GM12878 (cell line): ENCODE measurements around the gene IL11. TPM values are rescaled to one million over a fixed set of nuclear protein-coding genes. Genes with fewer than 3 reads are reported as not detected.

ENCODE experiments used
- ATAC-seq: fragments of 200-7000 bp; cut with Tn5 transposase; 3 replicates; pipeline ENCODE4 v1.9.1; 2020; ENCODE audit warnings: mild to moderate bottlenecking, moderate library complexity
- BruUV-seq: library from RNA; stranded (reverse); fragments of 400-500 nt; replicated peaks from 2 replicates; lab custom pipeline; 2021; lab: Mats Ljungman, UMichigan
- CTCF ChIA-PET: fragments of 300-600 bp; sonication (Branson Sonifier 250); formaldehyde crosslinking; extraction: SDS; loops from one replicate; lab custom pipeline; 2021; ENCODE audit warnings: inconsistent platforms; lab: Yijun Ruan, JAX
- POLR2A ChIA-PET: fragments of 350-600 bp; formaldehyde crosslinking; extraction: SDS; loops from one replicate; lab custom pipeline; 2021; ENCODE audit warnings: inconsistent platforms; lab: Charles Lee
- RAD21 ChIA-PET: fragments of 300-600 bp; sonication (Branson Sonifier 250); formaldehyde crosslinking; loops from one replicate; lab custom pipeline; 2023; ENCODE audit warnings: antibody characterized with exemption; ENCODE audit not compliant: unreplicated experiment; lab: Charles Lee
- SMC1A ChIA-PET: fragments of 300-600 bp; sonication (Branson Sonifier 250); formaldehyde crosslinking; loops from one replicate; lab custom pipeline; 2023; ENCODE audit not compliant: unreplicated experiment, uncharacterized antibody; lab: Charles Lee
- DNase-seq: peaks from one replicate; pipeline ENCODE4 v3.0.0-alpha.2; 2011; ENCODE audit warnings: low read depth, low spot score
- FAIRE-seq: peaks from 3 replicates; lab custom pipeline; 2011; peaks lifted over from hg19 to GRCh38; lab: Jason Lieb, UNC
- H2AFZ ChIP-seq: 2 replicates; pipeline ENCODE4 v1.6.0; 2011; ENCODE audit warnings: low read depth, low read length, control low read depth; ENCODE audit not compliant: control insufficient read depth
- H3K27ac ChIP-seq: 2 replicates; pipeline ENCODE4 v1.5.1; 2011; ENCODE audit warnings: control low read depth; ENCODE audit not compliant: control insufficient read depth, insufficient read depth
- H3K27me3 ChIP-seq, 2 experiments: replicated peaks in 1 of 2; 2 replicates each; pipeline versions ENCODE4 v1.6.0 to v1.6.1; 2011; ENCODE audit warnings: low read length in 1 of 2; ENCODE audit not compliant: control insufficient read depth in 2 of 2, insufficient read depth in 2 of 2
- H3K36me3 ChIP-seq, 2 experiments: 2 replicates each; pipeline ENCODE4 v1.5.1; 2011; ENCODE audit warnings: low read length in 1 of 2; ENCODE audit not compliant: control insufficient read depth in 2 of 2, insufficient read depth in 2 of 2
- H3K4me1 ChIP-seq: 2 replicates; pipeline ENCODE4 v1.6.1; 2011; ENCODE audit warnings: mild to moderate bottlenecking, low read length, moderate library complexity, mixed read lengths; ENCODE audit not compliant: control insufficient read depth, insufficient read depth
- H3K4me2 ChIP-seq: 2 replicates; pipeline ENCODE4 v1.6.0; 2011; ENCODE audit warnings: control low read depth; ENCODE audit not compliant: control insufficient read depth, insufficient read depth
- H3K4me3 ChIP-seq: fragments of 200-600 bp; sonication (generic); 2 replicates; pipeline ENCODE4 v1.5.1; 2016
- H3K79me2 ChIP-seq: 2 replicates; pipeline ENCODE4 v1.6.0; 2011; ENCODE audit warnings: low read length; ENCODE audit not compliant: control insufficient read depth, insufficient read depth
- H3K9ac ChIP-seq: 2 replicates; pipeline ENCODE4 v1.8.0; 2011; ENCODE audit warnings: low read length, control low read depth, mixed read lengths; ENCODE audit not compliant: control insufficient read depth, insufficient read depth
- H3K9me3 ChIP-seq: replicated peaks from 3 replicates; pipeline ENCODE4 v1.5.1; 2011; ENCODE audit warnings: mild to moderate bottlenecking, low read length; ENCODE audit not compliant: control insufficient read depth, insufficient read depth
- H4K20me1 ChIP-seq: 2 replicates; pipeline ENCODE4 v1.6.0; 2011; ENCODE audit not compliant: control insufficient read depth, insufficient read depth
- ASH2L ChIP-seq: fragments of 300-600, 200-600 bp; sonication (generic); IDR thresholded peaks from 2 replicates; pipeline ENCODE4 v1.6.1; 2017; ENCODE audit warnings: low read depth, mild to moderate bottlenecking, borderline replicate concordance
- E2F4 ChIP-seq: IDR thresholded peaks from 2 replicates; pipeline ENCODE4 v1.6.1; 2012; ENCODE audit warnings: low read depth, low read length, improper control_type of control experiment
- HCFC1 ChIP-seq: fragments of 150-350 bp; IDR thresholded peaks from 2 replicates; pipeline ENCODE4 v1.6.1; 2014; ENCODE audit warnings: low read length
- MTA3 ChIP-seq: IDR thresholded peaks from 2 replicates; pipeline ENCODE4 v1.6.1; 2012; ENCODE audit warnings: low read length, inconsistent platforms, borderline replicate concordance
- NR2C1 ChIP-seq: fragments of 450-650 bp; IDR thresholded peaks from 2 replicates; pipeline ENCODE4 v1.6.1; 2017; ENCODE audit warnings: antibody characterized with exemption, mild to moderate bottlenecking, moderate library complexity
- NRF1 ChIP-seq: conservative IDR thresholded peaks from 2 replicates; pipeline ENCODE4 v1.6.1; 2011; ENCODE audit warnings: mild to moderate bottlenecking, low read depth, low read length, improper control_type of control experiment
- POLR2AphosphoS2 ChIP-seq: IDR thresholded peaks from 2 replicates; pipeline ENCODE4 v1.6.1; 2011; ENCODE audit warnings: low read depth, mild to moderate bottlenecking, low read length, improper control_type of control experiment, moderate library complexity
- SIX5 ChIP-seq: IDR thresholded peaks from 2 replicates; pipeline ENCODE4 v1.6.1; 2011; ENCODE audit warnings: mild to moderate bottlenecking, low read depth, low read length, moderate library complexity; ENCODE audit not compliant: severe bottlenecking
- SREBF2 ChIP-seq: IDR thresholded peaks from 2 replicates; pipeline ENCODE4 v1.6.1; 2012; ENCODE audit warnings: mild to moderate bottlenecking, low read length
- USF2 ChIP-seq: IDR thresholded peaks from 2 replicates; pipeline ENCODE4 v1.6.1; 2011; ENCODE audit warnings: low read depth, low read length, improper control_type of control experiment, borderline replicate concordance
- ZNF622 ChIP-seq: fragments of 450-650 bp; IDR thresholded peaks from 2 replicates; pipeline ENCODE4 v1.6.1; 2017; ENCODE audit warnings: mild to moderate bottlenecking, inconsistent platforms
- ZSCAN29 ChIP-seq: fragments of 450-650 bp; IDR thresholded peaks from 2 replicates; pipeline ENCODE4 v1.6.1; 2017; ENCODE audit warnings: mild to moderate bottlenecking, moderate library complexity
- WGBS: methylation state at CpG from one replicate; pipeline ENCODE4 v1.1.6; 2016; ENCODE audit warnings: low lambda C conversion rate; ENCODE audit not compliant: insufficient replicate concordance, insufficient coverage; ENCODE audit errors: missing lambda C conversion rate; 5-methylcytosine and 5-hydroxymethylcytosine counted together
- in situ Hi-C: fragments of 300-500 bp; cut with MboI; formaldehyde crosslinking; loops from 9 replicates; pipeline ENCODE4 v1.14.3; 2018; ENCODE audit warnings: mixed read lengths
- intact Hi-C: fragments of 100-400 bp; cut with micrococcal nuclease; formaldehyde crosslinking; loops from one replicate; pipeline ENCODE4 v1.14.2; 2022; ENCODE audit not compliant: unreplicated experiment
- polyA plus RNA-seq, 11 experiments: library from polyadenylated mRNA; depleted of rRNA in 4 of 11; unstranded in 6 of 11; stranded (reverse) in 5 of 11; fragments of >200 nt; fragmentation: Nextera tagmentation in 4 of 11; fragmentation: Illumina TruSeq in 1 of 11; extraction: Ambion mirVana in 4 of 11; extraction: Trizol in 1 of 11; gene quantifications; 1 replicate in 1 of 11; 2 replicates in 10 of 11; pipeline versions ENCODE4 v1.2.1 to v1.2.3, GENCODE V29; 2011 to 2016; ENCODE audit warnings: inconsistent platforms in 2 of 11, missing spikeins in 2 of 11, low read depth in 1 of 11
- total RNA-seq, 4 experiments: library from RNA; depleted of rRNA in 3 of 4; stranded (reverse); fragments of >200 nt in 3 of 4; fragmentation: Illumina TruSeq in 1 of 4; extraction: Trizol in 1 of 4; gene quantifications; 2 replicates each; pipeline versions ENCODE4 v1.2.1 to v1.2.3, GENCODE V29; 2013 to 2021
- TF ChIP-seq, protein P1 (sequence below): fragments of 450-650 bp; IDR thresholded peaks from 2 replicates; pipeline ENCODE4 v1.6.1; 2017; ENCODE audit warnings: low read depth, mild to moderate bottlenecking, moderate library complexity

Gene IL11
- total and polyA plus RNA-seq, 10 of the 15 experiments (the other 5 are each of a cell fraction or from before 2014, with no cell fraction given): 0.15 TPM; not detected in 9

DNA sequence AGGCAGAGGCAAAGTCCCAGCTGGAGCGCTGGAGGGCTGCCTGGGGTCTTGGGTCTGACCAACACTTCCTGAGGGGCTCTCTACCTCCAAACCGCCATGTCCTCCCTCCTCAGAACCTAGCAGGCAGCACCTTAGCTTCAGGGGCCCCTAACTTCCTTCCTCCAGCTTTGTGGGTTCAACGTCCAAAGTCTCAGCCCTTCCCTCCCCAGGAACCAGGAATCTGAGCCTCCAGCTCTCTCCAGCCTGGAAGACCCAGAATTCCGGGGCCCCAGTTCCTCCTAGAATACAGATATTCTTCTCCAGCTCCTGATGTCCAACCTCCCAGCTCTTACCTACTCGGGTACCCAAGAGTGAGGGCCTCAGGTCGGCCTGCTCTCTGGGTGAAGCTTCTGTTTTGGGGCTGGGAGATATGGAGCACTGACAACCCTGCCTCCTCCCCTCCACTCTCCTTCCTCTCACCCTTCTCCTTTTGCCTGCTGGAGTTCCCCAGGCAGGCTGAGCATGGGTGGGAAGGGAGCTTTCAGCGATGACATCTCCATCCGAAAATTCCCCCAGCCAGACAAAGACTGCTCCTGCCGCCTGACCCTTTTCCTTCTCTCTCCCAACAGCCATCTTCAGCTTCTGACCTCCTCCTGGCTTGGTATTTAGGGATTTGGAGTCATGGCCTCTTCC lies 48.7 kb downstream of the IL11 start:
- DNase-seq (no peak), FAIRE-seq (no peak), ATAC-seq (no peak)
- SMC1A ChIA-PET: interaction anchor here (1.2 kb wide), 1 partner anchor 20 kb away, joined by 5 read pairs; no protein-coding TSS in a partner anchor
- in situ Hi-C loops (no loop called here), intact Hi-C loops (no loop called here)
- Histone ChIP-seq H3K9me3 (no peaks in the 10 kb centered on the region), H3K4me1 (no peaks in the 10 kb centered on the region), H3K27ac (no peak overlapping the region), H3K9ac (no peak overlapping the region), H3K36me3 (no peaks in the 10 kb centered on the region), H3K4me3 (no peak overlapping the region), H3K79me2 (no peaks in the 10 kb centered on the region), H4K20me1 (no peaks in the 10 kb centered on the region), H3K4me2 (no peak overlapping the region), H3K27me3 (no peaks in the 10 kb centered on the region), H2AFZ (no peak overlapping the region)
- CTCF ChIA-PET: interaction anchor here (0.7 to 2.7 kb wide), 4 partner anchors 18 to 181 kb away, joined by 3 to 13 read pairs (median 5); partner anchors contain the start of gene KMT5C
- POLR2A ChIA-PET: interaction anchor here (1.1 kb wide), 1 partner anchor 17 kb away, joined by 3 read pairs; no protein-coding TSS in a partner anchor
- BruUV-seq: no TSS peak
- no peak for TF ChIP-seq E2F4
- no peak for TF ChIP-seq NR2C1
- no peak for TF ChIP-seq POLR2AphosphoS2
- 1% methylated on average over 9 of the region's 9 CpGs for WGBS
- RAD21 ChIA-PET: interaction anchor here (1.2 kb wide), 1 partner anchor 20 kb away, joined by 4 read pairs; no protein-coding TSS in a partner anchor

DNA sequence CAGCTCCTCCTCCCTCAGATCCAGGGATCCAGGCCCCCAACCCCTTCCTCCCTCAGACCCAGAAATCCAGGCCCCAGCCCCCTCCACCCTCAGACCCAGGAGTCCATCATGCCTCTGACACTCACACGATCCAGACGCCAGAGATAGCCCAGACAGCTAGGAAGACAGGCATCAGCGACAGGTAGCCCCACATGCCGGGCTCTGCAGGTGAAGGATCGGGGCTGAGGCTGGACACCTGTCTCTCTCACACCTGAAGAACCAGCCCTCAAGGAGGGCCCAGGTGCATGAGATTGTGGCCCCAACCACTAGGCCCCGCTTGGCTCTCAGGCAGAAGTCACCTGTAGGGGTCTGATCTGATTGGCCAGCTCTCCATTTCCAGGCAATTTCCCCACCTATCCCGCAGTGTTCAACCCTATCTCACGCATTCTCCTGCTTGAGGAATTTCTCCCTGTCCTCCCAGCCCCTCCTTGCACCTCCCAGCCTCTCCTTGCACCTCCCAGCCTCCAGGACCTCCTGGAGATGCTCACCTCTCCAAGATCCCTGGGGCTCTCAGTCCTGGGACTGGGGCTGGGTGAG lies 49.3 kb downstream of the IL11 start:
- H2AFZ ChIP-seq: no peak overlapping the region
- BruUV-seq: no TSS peak
- H3K79me2 ChIP-seq: no peaks in the 10 kb centered on the region
- POLR2A ChIA-PET: interaction anchor here (1.1 kb wide), 1 partner anchor 18 kb away, joined by 3 read pairs; no protein-coding TSS in a partner anchor
- FAIRE-seq: no peak
- H3K4me3 ChIP-seq: no peak overlapping the region
- no peaks in the 10 kb centered on the region for H3K9me3 ChIP-seq
- CTCF ChIA-PET: interaction anchor here (1.2 to 2.7 kb wide), 3 partner anchors 18 to 29 kb away, joined by 4 to 13 read pairs (median 6); partner anchors contain the start of gene KMT5C
- in situ Hi-C loops (no loop called here), intact Hi-C loops (no loop called here)
- ATAC-seq: no peak
- no peaks in the 10 kb centered on the region for H3K27me3 ChIP-seq
- no peak for DNase-seq
- no peak overlapping the region for H3K27ac ChIP-seq
- H3K36me3 ChIP-seq: no peaks in the 10 kb centered on the region
- H3K4me1 ChIP-seq: no peaks in the 10 kb centered on the region
- H3K4me2 ChIP-seq: no peak overlapping the region
- RAD21 ChIA-PET: interaction anchor here (1.2 kb wide), 1 partner anchor 20 kb away, joined by 4 read pairs; no protein-coding TSS in a partner anchor
- SMC1A ChIA-PET: no interaction called here
- no peak overlapping the region for H3K9ac ChIP-seq
- 24% methylated on average over 8 of the region's 8 CpGs for WGBS
- H4K20me1 ChIP-seq: no peaks in the 10 kb centered on the region
- TF ChIP-seq, protein P1, sequence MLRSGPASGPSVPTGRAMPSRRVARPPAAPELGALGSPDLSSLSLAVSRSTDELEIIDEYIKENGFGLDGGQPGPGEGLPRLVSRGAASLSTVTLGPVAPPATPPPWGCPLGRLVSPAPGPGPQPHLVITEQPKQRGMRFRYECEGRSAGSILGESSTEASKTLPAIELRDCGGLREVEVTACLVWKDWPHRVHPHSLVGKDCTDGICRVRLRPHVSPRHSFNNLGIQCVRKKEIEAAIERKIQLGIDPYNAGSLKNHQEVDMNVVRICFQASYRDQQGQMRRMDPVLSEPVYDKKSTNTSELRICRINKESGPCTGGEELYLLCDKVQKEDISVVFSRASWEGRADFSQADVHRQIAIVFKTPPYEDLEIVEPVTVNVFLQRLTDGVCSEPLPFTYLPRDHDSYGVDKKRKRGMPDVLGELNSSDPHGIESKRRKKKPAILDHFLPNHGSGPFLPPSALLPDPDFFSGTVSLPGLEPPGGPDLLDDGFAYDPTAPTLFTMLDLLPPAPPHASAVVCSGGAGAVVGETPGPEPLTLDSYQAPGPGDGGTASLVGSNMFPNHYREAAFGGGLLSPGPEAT: no peak
- TF ChIP-seq USF2: no peak
- TF ChIP-seq SREBF2: no peak
- no peak for TF ChIP-seq SIX5
- no peak for TF ChIP-seq HCFC1
- no peak for TF ChIP-seq ZSCAN29
- no peak for TF ChIP-seq ZNF622
- TF ChIP-seq ASH2L: no peak
- no peak for TF ChIP-seq NRF1
- no peak for TF ChIP-seq MTA3
